GM18517 (cell line): ENCODE data around the gene PLXNA4.

Experiments
- ATAC-seq: cut with Tn5 transposase; IDR thresholded peaks from one replicate; pipeline ENCODE4 v1.9.1; 2021; ENCODE audit warnings: mild to moderate bottlenecking, moderate library complexity; ENCODE audit not compliant: unreplicated experiment

Gene PLXNA4

GRCh38 chr7:132134814-132135445 lies 441.3 kb downstream of the PLXNA4 start:
- no peak for ATAC-seq

GRCh38 chr7:132133501-132133900 lies 442.8 kb downstream of the PLXNA4 start:
- no peak for ATAC-seq

GRCh38 chr7:132131196-132131595 lies 445.1 kb downstream of the PLXNA4 start:
- ATAC-seq = no peak

GRCh38 chr7:132130497-132130896 lies 445.8 kb downstream of the PLXNA4 start:
- no peak for ATAC-seq

- no peak for ATAC-seq
Measured at GRCh38 chr7:132125872-132126595, 450.2 kb downstream of the PLXNA4 start.

- no peak for ATAC-seq
Measured at GRCh38 chr7:132125096-132125495, 451.2 kb downstream of the PLXNA4 start.

GRCh38 chr7:132124575-132124974 lies 451.7 kb downstream of the PLXNA4 start:
- no peak for ATAC-seq

- ATAC-seq = no peak
Measured at GRCh38 chr7:132123773-132124172, 452.5 kb downstream of the PLXNA4 start.

- ATAC-seq = no peak
Measured at GRCh38 chr7:132122901-132123300, 453.4 kb downstream of the PLXNA4 start.

- no peak for ATAC-seq
Measured at GRCh38 chr7:132121987-132122386, 454.3 kb downstream of the PLXNA4 start.

GRCh38 chr7:132118641-132119040 lies 457.6 kb downstream of the PLXNA4 start:
- ATAC-seq = no peak

GRCh38 chr7:132117636-132118035 lies 458.6 kb downstream of the PLXNA4 start:
- no peak for ATAC-seq

GRCh38 chr7:132117181-132117580 lies 459.1 kb downstream of the PLXNA4 start:
- ATAC-seq = no peak

GRCh38 chr7:132116369-132116768 lies 459.9 kb downstream of the PLXNA4 start:
- ATAC-seq = no peak

GRCh38 chr7:132115758-132116157 lies 460.5 kb downstream of the PLXNA4 start:
- no peak for ATAC-seq

- no peak for ATAC-seq
Measured at GRCh38 chr7:132115028-132115427, 461.2 kb downstream of the PLXNA4 start.

- ATAC-seq = no peak
Measured at GRCh38 chr7:132114411-132114810, 461.9 kb downstream of the PLXNA4 start.

- no peak for ATAC-seq
Measured at GRCh38 chr7:132113536-132114371, 462.5 kb downstream of the PLXNA4 start.

- ATAC-seq = no peak
Measured at GRCh38 chr7:132112657-132113056, 463.6 kb downstream of the PLXNA4 start.

GRCh38 chr7:132112106-132112505 lies 464.2 kb downstream of the PLXNA4 start:
- ATAC-seq = no peak

GRCh38 chr7:132110692-132111091 lies 465.6 kb downstream of the PLXNA4 start:
- no peak for ATAC-seq

GRCh38 chr7:132109769-132110168 lies 466.5 kb downstream of the PLXNA4 start:
- ATAC-seq = no peak
